ENCODE results near the gene PDHX.

DNA sequence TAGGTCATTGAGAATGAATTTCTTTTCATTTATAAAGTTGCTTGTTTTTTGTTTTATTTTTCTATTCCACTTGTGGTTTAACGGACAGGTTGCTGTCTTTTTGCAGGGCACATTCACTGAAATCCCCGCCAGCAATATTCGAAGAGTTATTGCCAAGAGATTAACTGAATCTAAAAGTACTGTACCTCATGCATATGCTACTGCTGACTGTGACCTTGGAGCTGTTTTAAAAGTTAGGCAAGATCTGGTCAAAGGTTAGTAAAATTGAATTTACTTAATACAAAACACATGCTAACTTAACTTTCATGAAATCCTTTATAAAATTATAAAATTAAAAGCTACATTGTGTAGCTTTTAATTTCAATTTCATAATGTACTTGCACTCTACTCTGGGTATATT, 53.6 kb downstream of the PDHX start:
- no peak for TF ChIP-seq EZH2 (IDR thresholded peaks at IDR 0.05; ENCODE audit: low read length)
- TF ChIP-seq, protein P1, sequence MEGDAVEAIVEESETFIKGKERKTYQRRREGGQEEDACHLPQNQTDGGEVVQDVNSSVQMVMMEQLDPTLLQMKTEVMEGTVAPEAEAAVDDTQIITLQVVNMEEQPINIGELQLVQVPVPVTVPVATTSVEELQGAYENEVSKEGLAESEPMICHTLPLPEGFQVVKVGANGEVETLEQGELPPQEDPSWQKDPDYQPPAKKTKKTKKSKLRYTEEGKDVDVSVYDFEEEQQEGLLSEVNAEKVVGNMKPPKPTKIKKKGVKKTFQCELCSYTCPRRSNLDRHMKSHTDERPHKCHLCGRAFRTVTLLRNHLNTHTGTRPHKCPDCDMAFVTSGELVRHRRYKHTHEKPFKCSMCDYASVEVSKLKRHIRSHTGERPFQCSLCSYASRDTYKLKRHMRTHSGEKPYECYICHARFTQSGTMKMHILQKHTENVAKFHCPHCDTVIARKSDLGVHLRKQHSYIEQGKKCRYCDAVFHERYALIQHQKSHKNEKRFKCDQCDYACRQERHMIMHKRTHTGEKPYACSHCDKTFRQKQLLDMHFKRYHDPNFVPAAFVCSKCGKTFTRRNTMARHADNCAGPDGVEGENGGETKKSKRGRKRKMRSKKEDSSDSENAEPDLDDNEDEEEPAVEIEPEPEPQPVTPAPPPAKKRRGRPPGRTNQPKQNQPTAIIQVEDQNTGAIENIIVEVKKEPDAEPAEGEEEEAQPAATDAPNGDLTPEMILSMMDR (optimal IDR thresholded peaks at IDR 0.05 in 1 of 3, IDR thresholded peaks at IDR 0.05 in 1 of 3, conservative IDR thresholded peaks at IDR 0.05 in 1 of 3; ENCODE audit: extremely low read depth in 1 of 3, insufficient read depth in 2 of 3, low read length in 3 of 3), result no peak

Data from keratinocyte (primary cell).